Uterus (tissue), 2 donors: ENCODE measurements around the gene KRTAP3-3.

Source experiments
- CTCF ChIP-seq, 4 experiments: fragments of 200-600 bp in 2 of 4; fragments of 450-650 bp in 2 of 4; sonication (generic) in 2 of 4; IDR thresholded peaks; one replicate each; pipeline ENCODE4 v1.5.1; 2016 to 2019; ENCODE audit warnings: antibody characterized with exemption in 4 of 4, mild to moderate bottlenecking in 2 of 4, moderate library complexity in 1 of 4
- POLR2A ChIP-seq, 2 donors: fragments of 450-650 bp; IDR thresholded peaks; one replicate each; pipeline ENCODE4 v1.6.1; 2016; ENCODE audit warnings: antibody characterized with exemption in 2 of 2, mild to moderate bottlenecking in 1 of 2, moderate library complexity in 1 of 2

DNA sequence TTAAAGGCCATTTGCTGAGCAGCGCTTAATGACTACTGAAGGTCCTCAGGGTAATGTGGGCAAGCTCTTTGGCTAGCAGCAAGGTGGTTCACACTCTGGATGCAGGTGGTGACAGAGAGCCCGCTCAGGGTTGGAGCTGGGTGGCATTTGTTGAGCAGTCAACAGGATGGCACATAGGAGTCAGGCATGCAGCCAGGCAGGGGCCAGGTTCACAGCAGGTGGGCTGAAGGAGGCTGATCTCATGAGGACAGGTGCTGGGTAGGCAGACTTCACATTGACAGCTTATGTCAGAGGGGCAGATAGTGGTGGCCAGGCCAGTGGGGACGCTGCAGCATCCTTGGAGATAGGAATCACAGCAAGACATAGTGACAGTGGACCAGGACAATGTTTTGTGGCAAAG lies 10.4 kb upstream of the KRTAP3-3 start:
- TF ChIP-seq CTCF (IDR thresholded peaks at IDR 0.05) (no peak), POLR2A (IDR thresholded peaks at IDR 0.05) (no peak)
